ENCODE data around the gene MIGA2.
"Not testable (repeated sequence)": the region's sequence is repeated elsewhere in the genome, so short reads cannot be mapped to it uniquely, and the experiment has no call there.

- not testable (repeated sequence) for TF ChIP-seq CTCF (IDR thresholded peaks at IDR 0.05; ENCODE audit: low read length); EZH2 (IDR thresholded peaks at IDR 0.05; ENCODE audit: borderline replicate concordance, low read length)
These were observed 588 bp upstream of the MIGA2 start for GRCh38 chr9:129035838-129036237.
